HepG2 (cell line): ENCODE measurements around the gene C1QTNF5. TPM values are rescaled to one million over a fixed set of nuclear protein-coding genes. Genes with fewer than 3 reads are reported as not detected.

Source experiments
- ARID2 ChIP-seq: sonication (generic); formaldehyde crosslinking; IDR thresholded peaks from 2 replicates; pipeline ENCODE4 v1.8.1; 2022; ENCODE audit warnings: mild to moderate bottlenecking, missing genetic modification reagents, borderline replicate concordance
- CHCHD3 ChIP-seq: sonication (generic); formaldehyde crosslinking; IDR thresholded peaks from 2 replicates; pipeline ENCODE4 v1.8.0; 2022; ENCODE audit warnings: mild to moderate bottlenecking, missing genetic modification reagents, moderate library complexity
- GZF1 ChIP-seq: sonication (generic); formaldehyde crosslinking; IDR thresholded peaks from 2 replicates; pipeline ENCODE4 v1.5.1; 2020; ENCODE audit warnings: mild to moderate bottlenecking, missing genetic modification reagents
- HMG20B ChIP-seq: conservative IDR thresholded peaks from 2 replicates; pipeline ENCODE4 v1.6.1; 2016; ENCODE audit warnings: missing genetic modification reagents, missing compliant biosample characterization
- ISL2 ChIP-seq: sonication (generic); formaldehyde crosslinking; IDR thresholded peaks from 2 replicates; pipeline ENCODE4 v1.5.0; 2020; ENCODE audit warnings: missing genetic modification reagents
- NR1H2 ChIP-seq: sonication (generic); formaldehyde crosslinking; IDR thresholded peaks from 2 replicates; pipeline ENCODE4 v1.8.1; 2022; ENCODE audit warnings: low read depth, missing genetic modification reagents, borderline replicate concordance
- PHB2 ChIP-seq: fragments of 450-650 bp; IDR thresholded peaks from 2 replicates; pipeline ENCODE4 v1.6.1; 2018; ENCODE audit not compliant: partially characterized antibody
- SMARCC2 ChIP-seq: fragments of 450-650 bp; IDR thresholded peaks from 2 replicates; pipeline ENCODE4 v1.6.1; 2017; ENCODE audit warnings: antibody characterized with exemption, mild to moderate bottlenecking
- SUZ12 ChIP-seq: fragments of 150-350 bp; IDR thresholded peaks from 2 replicates; pipeline ENCODE4 v1.6.1; 2014; ENCODE audit warnings: low read depth, low read length
- TBX2 ChIP-seq: sonication (generic); formaldehyde crosslinking; IDR thresholded peaks from 2 replicates; pipeline ENCODE4 v1.5.0; 2020; ENCODE audit warnings: missing genetic modification reagents, mild to moderate bottlenecking, borderline replicate concordance
- TEAD3 ChIP-seq: optimal IDR thresholded peaks from 2 replicates; pipeline ENCODE3; 2016; ENCODE audit warnings: borderline replicate concordance
- TFE3 ChIP-seq: IDR thresholded peaks from 2 replicates; pipeline ENCODE4 v1.6.1; 2016
- ZBTB40 ChIP-seq, 2 experiments: fragments of 450-650 bp in 1 of 2; sonication (generic) in 1 of 2; formaldehyde crosslinking in 1 of 2; IDR thresholded peaks; 2 replicates each; pipeline versions ENCODE4 v1.6.1 to v1.8.0; 2016 to 2022; ENCODE audit warnings: antibody characterized with exemption in 1 of 2, mild to moderate bottlenecking in 1 of 2, missing genetic modification reagents in 1 of 2
- ZEB1 ChIP-seq: IDR thresholded peaks from 2 replicates; pipeline ENCODE4 v1.6.1; 2012; ENCODE audit warnings: mild to moderate bottlenecking, low read depth, inconsistent platforms; ENCODE audit not compliant: insufficient replicate concordance
- ZMAT3 ChIP-seq: sonication (generic); formaldehyde crosslinking; conservative IDR thresholded peaks from 2 replicates; pipeline ENCODE4 v1.7.0; 2021; ENCODE audit warnings: missing genetic modification reagents
- ZNF235 ChIP-seq: sonication (generic); formaldehyde crosslinking; IDR thresholded peaks from 2 replicates; pipeline ENCODE4 v1.8.1; 2023; ENCODE audit warnings: mild to moderate bottlenecking, missing genetic modification reagents, borderline replicate concordance
- ZNF34 ChIP-seq: sonication (generic); formaldehyde crosslinking; IDR thresholded peaks from 2 replicates; pipeline ENCODE4 v1.4.0; 2020; ENCODE audit warnings: mild to moderate bottlenecking, missing genetic modification reagents, borderline replicate concordance
- ZNF550 ChIP-seq: sonication (generic); formaldehyde crosslinking; IDR thresholded peaks from 2 replicates; pipeline ENCODE4 v1.4.0; 2020; ENCODE audit warnings: mild to moderate bottlenecking, missing genetic modification reagents, borderline replicate concordance
- ZNF772 ChIP-seq: sonication (generic); formaldehyde crosslinking; IDR thresholded peaks from 2 replicates; pipeline ENCODE4 v1.5.0; 2020; ENCODE audit warnings: mild to moderate bottlenecking, missing genetic modification reagents
- ZNF773 ChIP-seq: sonication (generic); formaldehyde crosslinking; IDR thresholded peaks from 2 replicates; pipeline ENCODE4 v1.4.0; 2020; ENCODE audit warnings: missing genetic modification reagents, borderline replicate concordance
- ZNF777 ChIP-seq: sonication (generic); formaldehyde crosslinking; IDR thresholded peaks from 2 replicates; pipeline ENCODE4 v1.4.0; 2020; ENCODE audit warnings: missing genetic modification reagents
- polyA plus RNA-seq, 8 experiments: library from polyadenylated mRNA; depleted of rRNA in 3 of 8; stranded (reverse) in 7 of 8; unstranded in 1 of 8; fragments of >200 nt; fragmentation: Illumina TruSeq in 4 of 8; extraction: Trizol in 4 of 8; gene quantifications; 2 replicates each; pipeline versions ENCODE4 v1.2.1 to v1.2.3, GENCODE V29; 2011 to 2016; ENCODE audit warnings: low read depth in 4 of 8, missing spikeins in 1 of 8, mixed read lengths in 1 of 8; ENCODE audit not compliant: insufficient read depth in 1 of 8
- total RNA-seq, 5 experiments: library from RNA; depleted of rRNA; stranded (reverse); fragments of >200 nt; fragmentation: Illumina TruSeq; extraction: Trizol; gene quantifications; 2 replicates each; pipeline ENCODE4 v1.2.3, GENCODE V29; 2016; ENCODE audit warnings: low read depth in 1 of 5

Gene C1QTNF5
- total and polyA plus RNA-seq, 2 of the 13 experiments (the other 11 are each of a cell fraction or from before 2014, with no cell fraction given), result 0.86 to 1.2 TPM

GRCh38 chr11:119339589-119340334 lies 921 bp downstream of the C1QTNF5 start (continued):
- no peak for TF ChIP-seq ZBTB40 (IDR thresholded peaks at IDR 0.05)
- no peak for TF ChIP-seq ZBTB40 (CRISPR knock-in tag; IDR thresholded peaks at IDR 0.05)
- no peak for TF ChIP-seq ARID2
- TF ChIP-seq TBX2 (CRISPR knock-in tag), result no peak
- TF ChIP-seq SMARCC2, result no peak
- no peak for TF ChIP-seq PHB2
- TF ChIP-seq ZMAT3 (CRISPR knock-in tag), result no peak
- TF ChIP-seq TFE3 (CRISPR knock-in tag), result no peak
- TF ChIP-seq ZEB1, result no peak
- TF ChIP-seq HMG20B (CRISPR knock-in tag), result no peak
- TF ChIP-seq ZNF777, result peak; percentile 97
- no peak for TF ChIP-seq ZNF550 (CRISPR knock-in tag)
- TF ChIP-seq GZF1 (CRISPR knock-in tag), result no peak
- no peak for TF ChIP-seq CHCHD3
- no peak for TF ChIP-seq ZNF772
- no peak for TF ChIP-seq ISL2
- TF ChIP-seq TEAD3 (CRISPR knock-in tag), result no peak
- no peak for TF ChIP-seq ZNF34 (CRISPR knock-in tag)
- no peak for TF ChIP-seq NR1H2 (CRISPR knock-in tag)
- no peak for TF ChIP-seq ZNF235 (CRISPR knock-in tag)
- TF ChIP-seq ZNF773 (CRISPR knock-in tag), result no peak
- no peak for TF ChIP-seq SUZ12
